ENCODE results near the gene LYPD1.

Gene LYPD1

DNA sequence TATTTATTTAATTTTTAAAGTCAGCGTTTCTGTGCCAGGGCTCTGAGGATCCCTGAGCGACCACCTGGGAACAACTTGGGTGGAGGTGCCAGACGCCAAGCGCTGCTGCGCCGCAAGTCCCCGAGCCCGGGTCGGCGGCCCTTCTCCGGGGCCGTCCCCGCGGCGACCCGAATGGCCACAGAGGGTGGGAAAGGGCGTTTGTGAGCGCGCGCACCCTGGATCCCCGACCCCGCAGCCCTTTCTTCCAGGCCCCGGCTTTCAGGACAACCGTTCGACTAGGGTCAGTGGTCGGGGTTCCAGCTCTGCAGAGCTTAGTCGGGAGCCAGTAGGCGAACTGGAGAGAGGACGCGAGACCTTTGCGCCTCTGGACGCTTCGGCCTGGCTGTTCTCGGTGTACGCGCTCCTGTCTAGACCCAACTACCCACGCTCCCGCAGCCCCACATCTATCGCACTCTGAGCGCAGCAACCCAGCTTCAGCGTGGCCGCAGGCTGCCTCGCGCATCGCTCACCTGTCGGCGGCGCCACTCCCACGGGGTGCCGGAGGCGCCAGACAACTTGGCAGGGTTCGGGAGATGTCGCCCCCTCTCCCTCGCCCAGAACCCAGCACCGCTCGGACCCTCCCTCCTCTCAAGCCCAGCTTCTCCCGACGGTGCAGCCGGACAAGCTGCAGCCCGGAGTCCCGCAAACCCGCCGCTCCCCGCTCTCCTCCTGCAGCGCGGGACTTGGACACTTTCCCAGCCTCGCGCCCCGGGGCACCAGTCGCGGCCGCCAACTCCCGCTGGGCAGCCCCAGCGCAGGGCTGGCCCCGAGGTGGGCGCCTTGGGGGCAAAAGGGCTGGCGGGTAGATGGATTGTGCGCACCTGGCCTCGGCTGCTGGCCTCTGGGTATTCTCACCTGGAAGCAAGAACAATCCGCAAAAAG is 758 bp downstream of the LYPD1 start:
- CTCF ChIA-PET = interaction anchor here (0.5 to 1.8 kb wide), 12 partner anchors 9 to 1477 kb away, joined by 3 to 6 read pairs (median 4); no protein-coding TSS in a partner anchor
- Histone ChIP-seq H3K4me1 (ENCODE audit: control insufficient read depth, insufficient read depth, low read length) (peaks cover 3% of the 10 kb centered on the region; the same call in 1 of the 2 replicates), H3K9me3 (ENCODE audit: control insufficient read depth, insufficient read depth, low read depth, low read length) (no peaks in the 10 kb centered on the region), H3K4me3 (ENCODE audit: low read depth, low read length) (peak overlapping the region; percentile 88), H3K27ac (ENCODE audit: extremely low read depth, low read depth, low read length) (peak overlapping the region; percentile 72; the same call in 1 of the 2 replicates), H3K36me3 (ENCODE audit: control insufficient read depth in 2 of 2, insufficient read depth in 1 of 2, low read length in 2 of 2) (peaks cover 0 to 17% of the 10 kb centered on the region in 2 experiments; a peak in 1 of 3 replicates)
- POLR2A ChIA-PET = interaction anchor here (0.5 to 1.7 kb wide), 3 partner anchors 10 to 502 kb away, joined by 3 to 5 read pairs (median 4); no protein-coding TSS in a partner anchor
- TF ChIP-seq IKZF3 (tag by site-specific recombination; IDR thresholded peaks at IDR 0.05) (0 out of 2 replicates have a peak, but pooled peaks have one; percentile 5), GLI4 (tag by site-specific recombination; IDR thresholded peaks at IDR 0.05) (no peak), ZBTB8A (tag by site-specific recombination; IDR thresholded peaks at IDR 0.05) (peak; percentile 68), ZNF2 (tag by site-specific recombination; IDR thresholded peaks at IDR 0.05) (0 out of 2 replicates have a peak, but pooled peaks have one; percentile 27), ZNF324 (tag by site-specific recombination; IDR thresholded peaks at IDR 0.05) (0 out of 2 replicates have a peak, but pooled peaks have one; percentile 17), EGR2 (tag by site-specific recombination; IDR thresholded peaks at IDR 0.05; ENCODE audit: low read depth) (peak; percentile 38; the same call in 1 of the 2 replicates), ZEB2 (tag by site-specific recombination; IDR thresholded peaks at IDR 0.05) (peak; percentile 78), ZNF549 (tag by site-specific recombination; IDR thresholded peaks at IDR 0.05) (no peak), ZNF394 (tag by site-specific recombination; IDR thresholded peaks at IDR 0.05; ENCODE audit: borderline replicate concordance) (0 out of 2 replicates have a peak, but pooled peaks have one; percentile 17), ZNF341 (tag by site-specific recombination; IDR thresholded peaks at IDR 0.05; ENCODE audit: low read depth) (peak; percentile 56; the same call in 1 of the 2 replicates), ZBTB1 (tag by site-specific recombination; IDR thresholded peaks at IDR 0.05) (peak; percentile 40; the same call in 1 of the 2 replicates), ZNF830 (tag by site-specific recombination; IDR thresholded peaks at IDR 0.05; ENCODE audit: low read depth) (no peak), WT1 (tag by site-specific recombination; IDR thresholded peaks at IDR 0.05) (no peak), KLF16 (tag by site-specific recombination; IDR thresholded peaks at IDR 0.05) (no peak), ZNF16 (tag by site-specific recombination; IDR thresholded peaks at IDR 0.05; ENCODE audit: low read depth) (no peak)
- TF ChIP-seq, protein P1, sequence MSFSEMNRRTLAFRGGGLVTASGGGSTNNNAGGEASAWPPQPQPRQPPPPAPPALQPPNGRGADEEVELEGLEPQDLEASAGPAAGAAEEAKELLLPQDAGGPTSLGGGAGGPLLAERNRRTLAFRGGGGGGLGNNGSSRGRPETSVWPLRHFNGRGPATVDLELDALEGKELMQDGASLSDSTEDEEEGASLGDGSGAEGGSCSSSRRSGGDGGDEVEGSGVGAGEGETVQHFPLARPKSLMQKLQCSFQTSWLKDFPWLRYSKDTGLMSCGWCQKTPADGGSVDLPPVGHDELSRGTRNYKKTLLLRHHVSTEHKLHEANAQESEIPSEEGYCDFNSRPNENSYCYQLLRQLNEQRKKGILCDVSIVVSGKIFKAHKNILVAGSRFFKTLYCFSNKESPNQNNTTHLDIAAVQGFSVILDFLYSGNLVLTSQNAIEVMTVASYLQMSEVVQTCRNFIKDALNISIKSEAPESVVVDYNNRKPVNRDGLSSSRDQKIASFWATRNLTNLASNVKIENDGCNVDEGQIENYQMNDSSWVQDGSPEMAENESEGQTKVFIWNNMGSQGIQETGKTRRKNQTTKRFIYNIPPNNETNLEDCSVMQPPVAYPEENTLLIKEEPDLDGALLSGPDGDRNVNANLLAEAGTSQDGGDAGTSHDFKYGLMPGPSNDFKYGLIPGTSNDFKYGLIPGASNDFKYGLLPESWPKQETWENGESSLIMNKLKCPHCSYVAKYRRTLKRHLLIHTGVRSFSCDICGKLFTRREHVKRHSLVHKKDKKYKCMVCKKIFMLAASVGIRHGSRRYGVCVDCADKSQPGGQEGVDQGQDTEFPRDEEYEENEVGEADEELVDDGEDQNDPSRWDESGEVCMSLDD (tag by site-specific recombination; IDR thresholded peaks at IDR 0.05) = 0 out of 2 replicates have a peak, but pooled peaks have one; percentile 30
- TF ChIP-seq, protein P2, sequence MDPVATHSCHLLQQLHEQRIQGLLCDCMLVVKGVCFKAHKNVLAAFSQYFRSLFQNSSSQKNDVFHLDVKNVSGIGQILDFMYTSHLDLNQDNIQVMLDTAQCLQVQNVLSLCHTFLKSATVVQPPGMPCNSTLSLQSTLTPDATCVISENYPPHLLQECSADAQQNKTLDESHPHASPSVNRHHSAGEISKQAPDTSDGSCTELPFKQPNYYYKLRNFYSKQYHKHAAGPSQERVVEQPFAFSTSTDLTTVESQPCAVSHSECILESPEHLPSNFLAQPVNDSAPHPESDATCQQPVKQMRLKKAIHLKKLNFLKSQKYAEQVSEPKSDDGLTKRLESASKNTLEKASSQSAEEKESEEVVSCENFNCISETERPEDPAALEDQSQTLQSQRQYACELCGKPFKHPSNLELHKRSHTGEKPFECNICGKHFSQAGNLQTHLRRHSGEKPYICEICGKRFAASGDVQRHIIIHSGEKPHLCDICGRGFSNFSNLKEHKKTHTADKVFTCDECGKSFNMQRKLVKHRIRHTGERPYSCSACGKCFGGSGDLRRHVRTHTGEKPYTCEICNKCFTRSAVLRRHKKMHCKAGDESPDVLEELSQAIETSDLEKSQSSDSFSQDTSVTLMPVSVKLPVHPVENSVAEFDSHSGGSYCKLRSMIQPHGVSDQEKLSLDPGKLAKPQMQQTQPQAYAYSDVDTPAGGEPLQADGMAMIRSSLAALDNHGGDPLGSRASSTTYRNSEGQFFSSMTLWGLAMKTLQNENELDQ (tag by site-specific recombination; IDR thresholded peaks at IDR 0.05; ENCODE audit: low read depth) = no peak
- TF ChIP-seq, protein P3, sequence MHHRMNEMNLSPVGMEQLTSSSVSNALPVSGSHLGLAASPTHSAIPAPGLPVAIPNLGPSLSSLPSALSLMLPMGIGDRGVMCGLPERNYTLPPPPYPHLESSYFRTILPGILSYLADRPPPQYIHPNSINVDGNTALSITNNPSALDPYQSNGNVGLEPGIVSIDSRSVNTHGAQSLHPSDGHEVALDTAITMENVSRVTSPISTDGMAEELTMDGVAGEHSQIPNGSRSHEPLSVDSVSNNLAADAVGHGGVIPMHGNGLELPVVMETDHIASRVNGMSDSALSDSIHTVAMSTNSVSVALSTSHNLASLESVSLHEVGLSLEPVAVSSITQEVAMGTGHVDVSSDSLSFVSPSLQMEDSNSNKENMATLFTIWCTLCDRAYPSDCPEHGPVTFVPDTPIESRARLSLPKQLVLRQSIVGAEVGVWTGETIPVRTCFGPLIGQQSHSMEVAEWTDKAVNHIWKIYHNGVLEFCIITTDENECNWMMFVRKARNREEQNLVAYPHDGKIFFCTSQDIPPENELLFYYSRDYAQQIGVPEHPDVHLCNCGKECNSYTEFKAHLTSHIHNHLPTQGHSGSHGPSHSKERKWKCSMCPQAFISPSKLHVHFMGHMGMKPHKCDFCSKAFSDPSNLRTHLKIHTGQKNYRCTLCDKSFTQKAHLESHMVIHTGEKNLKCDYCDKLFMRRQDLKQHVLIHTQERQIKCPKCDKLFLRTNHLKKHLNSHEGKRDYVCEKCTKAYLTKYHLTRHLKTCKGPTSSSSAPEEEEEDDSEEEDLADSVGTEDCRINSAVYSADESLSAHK (tag by site-specific recombination; IDR thresholded peaks at IDR 0.05) = 0 out of 2 replicates have a peak, but pooled peaks have one; percentile 16
- TF ChIP-seq, protein P4, sequence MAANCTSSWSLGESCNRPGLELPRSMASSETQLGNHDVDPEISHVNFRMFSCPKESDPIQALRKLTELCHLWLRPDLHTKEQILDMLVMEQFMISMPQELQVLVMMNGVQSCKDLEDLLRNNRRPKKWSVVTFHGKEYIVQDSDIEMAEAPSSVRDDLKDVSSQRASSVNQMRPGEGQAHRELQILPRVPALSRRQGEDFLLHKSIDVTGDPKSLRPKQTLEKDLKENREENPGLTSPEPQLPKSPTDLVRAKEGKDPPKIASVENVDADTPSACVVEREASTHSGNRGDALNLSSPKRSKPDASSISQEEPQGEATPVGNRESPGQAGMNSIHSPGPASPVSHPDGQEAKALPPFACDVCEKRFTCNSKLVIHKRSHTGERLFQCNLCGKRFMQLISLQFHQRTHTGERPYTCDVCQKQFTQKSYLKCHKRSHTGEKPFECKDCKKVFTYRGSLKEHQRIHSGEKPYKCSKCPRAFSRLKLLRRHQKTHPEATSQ (tag by site-specific recombination; IDR thresholded peaks at IDR 0.05) = no peak
- TF ChIP-seq, protein P5, sequence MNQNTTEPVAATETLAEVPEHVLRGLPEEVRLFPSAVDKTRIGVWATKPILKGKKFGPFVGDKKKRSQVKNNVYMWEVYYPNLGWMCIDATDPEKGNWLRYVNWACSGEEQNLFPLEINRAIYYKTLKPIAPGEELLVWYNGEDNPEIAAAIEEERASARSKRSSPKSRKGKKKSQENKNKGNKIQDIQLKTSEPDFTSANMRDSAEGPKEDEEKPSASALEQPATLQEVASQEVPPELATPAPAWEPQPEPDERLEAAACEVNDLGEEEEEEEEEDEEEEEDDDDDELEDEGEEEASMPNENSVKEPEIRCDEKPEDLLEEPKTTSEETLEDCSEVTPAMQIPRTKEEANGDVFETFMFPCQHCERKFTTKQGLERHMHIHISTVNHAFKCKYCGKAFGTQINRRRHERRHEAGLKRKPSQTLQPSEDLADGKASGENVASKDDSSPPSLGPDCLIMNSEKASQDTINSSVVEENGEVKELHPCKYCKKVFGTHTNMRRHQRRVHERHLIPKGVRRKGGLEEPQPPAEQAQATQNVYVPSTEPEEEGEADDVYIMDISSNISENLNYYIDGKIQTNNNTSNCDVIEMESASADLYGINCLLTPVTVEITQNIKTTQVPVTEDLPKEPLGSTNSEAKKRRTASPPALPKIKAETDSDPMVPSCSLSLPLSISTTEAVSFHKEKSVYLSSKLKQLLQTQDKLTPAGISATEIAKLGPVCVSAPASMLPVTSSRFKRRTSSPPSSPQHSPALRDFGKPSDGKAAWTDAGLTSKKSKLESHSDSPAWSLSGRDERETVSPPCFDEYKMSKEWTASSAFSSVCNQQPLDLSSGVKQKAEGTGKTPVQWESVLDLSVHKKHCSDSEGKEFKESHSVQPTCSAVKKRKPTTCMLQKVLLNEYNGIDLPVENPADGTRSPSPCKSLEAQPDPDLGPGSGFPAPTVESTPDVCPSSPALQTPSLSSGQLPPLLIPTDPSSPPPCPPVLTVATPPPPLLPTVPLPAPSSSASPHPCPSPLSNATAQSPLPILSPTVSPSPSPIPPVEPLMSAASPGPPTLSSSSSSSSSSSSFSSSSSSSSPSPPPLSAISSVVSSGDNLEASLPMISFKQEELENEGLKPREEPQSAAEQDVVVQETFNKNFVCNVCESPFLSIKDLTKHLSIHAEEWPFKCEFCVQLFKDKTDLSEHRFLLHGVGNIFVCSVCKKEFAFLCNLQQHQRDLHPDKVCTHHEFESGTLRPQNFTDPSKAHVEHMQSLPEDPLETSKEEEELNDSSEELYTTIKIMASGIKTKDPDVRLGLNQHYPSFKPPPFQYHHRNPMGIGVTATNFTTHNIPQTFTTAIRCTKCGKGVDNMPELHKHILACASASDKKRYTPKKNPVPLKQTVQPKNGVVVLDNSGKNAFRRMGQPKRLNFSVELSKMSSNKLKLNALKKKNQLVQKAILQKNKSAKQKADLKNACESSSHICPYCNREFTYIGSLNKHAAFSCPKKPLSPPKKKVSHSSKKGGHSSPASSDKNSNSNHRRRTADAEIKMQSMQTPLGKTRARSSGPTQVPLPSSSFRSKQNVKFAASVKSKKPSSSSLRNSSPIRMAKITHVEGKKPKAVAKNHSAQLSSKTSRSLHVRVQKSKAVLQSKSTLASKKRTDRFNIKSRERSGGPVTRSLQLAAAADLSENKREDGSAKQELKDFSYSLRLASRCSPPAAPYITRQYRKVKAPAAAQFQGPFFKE (tag by site-specific recombination; IDR thresholded peaks at IDR 0.05; ENCODE audit: borderline replicate concordance) = no peak
